ENCODE results near the gene ATAT1.
"Not testable (repeated sequence)": the region's sequence is repeated elsewhere in the genome, so short reads cannot be mapped to it uniquely, and the experiment has no call there.

ATAT1 gene

GRCh38 chr6:30664994-30665767 lies 38.5 kb downstream of the ATAT1 start:
- no peak for DNase-seq (ENCODE audit: low read depth)
- no peak overlapping the region for H3K4me3 ChIP-seq (replicated peaks; ENCODE audit: low read depth, low read length)

GRCh38 chr6:30666300-30666699 lies 39.6 kb downstream of the ATAT1 start:
- not testable (repeated sequence) for DNase-seq (ENCODE audit: low read depth); H3K4me3 ChIP-seq (replicated peaks; ENCODE audit: low read depth, low read length)

More at GRCh38 chr6:30664994-30665767, 38.5 kb downstream of the ATAT1 start:
- TF ChIP-seq CTCF (IDR thresholded peaks at IDR 0.05; ENCODE audit: low read length, missing control alignments) = no peak

GRCh38 chr6:30670760-30671527 lies 44.3 kb downstream of the ATAT1 start:
- H3K4me3 ChIP-seq (replicated peaks; ENCODE audit: low read depth, low read length) = no peak overlapping the region
- DNase-seq (ENCODE audit: low read depth) = no peak
- peak; percentile 29 for TF ChIP-seq CTCF (IDR thresholded peaks at IDR 0.05; ENCODE audit: low read length, missing control alignments)

GRCh38 chr6:30672445-30673253 lies 46.0 kb downstream of the ATAT1 start, which contains the start of gene DHX16:
Gene DHX16, minus strand, starts transcription at chr6:30673006. Its CDS starts 165 bp downstream, at chr6:30672841.
- TF ChIP-seq CTCF (IDR thresholded peaks at IDR 0.05; ENCODE audit: low read length, missing control alignments) = peak; percentile 92
- DNase-seq (ENCODE audit: low read depth) = peak; percentile 99
- H3K4me3 ChIP-seq (replicated peaks; ENCODE audit: low read depth, low read length) = peak within 1 kb of the TSS; percentile 98

GRCh38 chr6:30676660-30677285 lies 50.1 kb downstream of the ATAT1 start:
- no peak for DNase-seq (ENCODE audit: low read depth)
- TF ChIP-seq CTCF (IDR thresholded peaks at IDR 0.05; ENCODE audit: low read length, missing control alignments) = no peak
- no peak overlapping the region for H3K4me3 ChIP-seq (replicated peaks; ENCODE audit: low read depth, low read length)

GRCh38 chr6:30678964-30679726 lies 52.5 kb downstream of the ATAT1 start:
- TF ChIP-seq CTCF (IDR thresholded peaks at IDR 0.05; ENCODE audit: low read length, missing control alignments) = peak; percentile 90
- peak overlapping the region; percentile 29 for H3K4me3 ChIP-seq (replicated peaks; ENCODE audit: low read depth, low read length)
- peak; percentile 82 for DNase-seq (ENCODE audit: low read depth)

Measured in fibroblast of pulmonary artery (primary cell).